Fibroblast of lung (primary cell): Measurements from ENCODE around the gene BCL2. TPM values are rescaled to one million over a fixed set of nuclear protein-coding genes. Genes with fewer than 3 reads are reported as not detected.

Experiments used
- DNase-seq, 2 donors: peaks; one replicate each; pipeline versions ENCODE4 v3.0.0 to v3.0.0-alpha.2; 2010; ENCODE audit warnings: low read depth in 2 of 2
- H2AFZ ChIP-seq: 2 replicates; pipeline ENCODE4 v1.5.1; 2012; ENCODE audit warnings: low read length, control low read depth, inconsistent platforms
- H3K27ac ChIP-seq: 2 replicates; pipeline ENCODE4 v1.5.1; 2011; ENCODE audit warnings: low read length, control low read depth; ENCODE audit not compliant: insufficient read depth
- H3K27me3 ChIP-seq: 2 replicates; pipeline ENCODE4 v1.5.1; 2011; ENCODE audit warnings: mild to moderate bottlenecking, low read length; ENCODE audit not compliant: control insufficient read depth, insufficient read depth
- H3K36me3 ChIP-seq: 2 replicates; pipeline ENCODE4 v1.5.1; 2011; ENCODE audit warnings: low read length; ENCODE audit not compliant: control insufficient read depth, insufficient read depth
- H3K4me1 ChIP-seq: 2 replicates; pipeline ENCODE4 v1.5.1; 2011; ENCODE audit warnings: low read length; ENCODE audit not compliant: control insufficient read depth, insufficient read depth; ENCODE audit errors: extremely low read depth
- H3K4me2 ChIP-seq: 2 replicates; pipeline ENCODE4 v1.5.1; 2011; ENCODE audit warnings: low read length, control low read depth; ENCODE audit not compliant: insufficient read depth; ENCODE audit errors: extremely low read depth
- H3K4me3 ChIP-seq, 4 experiments: fragments of 200-600 bp in 1 of 4; sonication (generic) in 1 of 4; replicated peaks in 1 of 4; 2 replicates each; pipeline ENCODE4 v1.5.1; 2011 to 2016; ENCODE audit warnings: low read length in 4 of 4, low read depth in 3 of 4, mild to moderate bottlenecking in 3 of 4, control low read depth in 2 of 4, inconsistent platforms in 1 of 4, mixed read lengths in 1 of 4; ENCODE audit not compliant: insufficient read depth in 1 of 4; ENCODE audit errors: control extremely low read depth in 1 of 4
- H3K79me2 ChIP-seq: 2 replicates; pipeline ENCODE4 v1.5.1; 2012; ENCODE audit warnings: mild to moderate bottlenecking, low read length, inconsistent platforms; ENCODE audit not compliant: control insufficient read depth, insufficient read depth
- H3K9ac ChIP-seq: 2 replicates; pipeline ENCODE4 v1.5.1; 2011; ENCODE audit warnings: mild to moderate bottlenecking, low read length, control low read depth; ENCODE audit not compliant: insufficient read depth
- H3K9me3 ChIP-seq: 2 replicates; pipeline ENCODE4 v1.5.1; 2012; ENCODE audit warnings: low read depth, low read length; ENCODE audit not compliant: control insufficient read depth, insufficient read depth
- H4K20me1 ChIP-seq: 2 replicates; pipeline ENCODE4 v1.5.1; 2011; ENCODE audit warnings: low read length; ENCODE audit not compliant: control insufficient read depth, insufficient read depth; ENCODE audit errors: extremely low read depth
- EZH2 ChIP-seq: IDR thresholded peaks from 2 replicates; pipeline ENCODE4 v1.5.1; 2012; ENCODE audit warnings: low read length, control low read depth, mild to moderate bottlenecking; ENCODE audit errors: missing control alignments
- polyA plus RNA-seq, 2 donors: library from polyadenylated mRNA; depleted of rRNA in 1 of 2; stranded (reverse) in 1 of 2; unstranded in 1 of 2; fragments of >200 nt; gene quantifications; 2 replicates each; pipeline ENCODE4 v1.2.1, GENCODE V29; 2011 to 2012; ENCODE audit warnings: missing spikeins in 1 of 2
- total RNA-seq: library from RNA; depleted of rRNA; stranded (reverse); fragments of >200 nt; gene quantifications from 2 replicates; pipeline ENCODE4 v1.2.1, GENCODE V29; 2014
- TF ChIP-seq, protein P1 (sequence below), 2 donors: IDR thresholded peaks in 1 of 2; conservative IDR thresholded peaks in 1 of 2; 1 replicate in 1 of 2; 2 replicates in 1 of 2; pipeline ENCODE4 v1.5.1; 2011 to 2012; ENCODE audit warnings: low read length in 2 of 2, control low read depth in 1 of 2, inconsistent platforms in 1 of 2, low read depth in 1 of 2, mild to moderate bottlenecking in 1 of 2

BCL2 gene
- total and polyA plus RNA-seq, 2 donors (not counting 1 experiment from before 2014, with no cell fraction given): 1.5 to 3.6 TPM

DNA sequence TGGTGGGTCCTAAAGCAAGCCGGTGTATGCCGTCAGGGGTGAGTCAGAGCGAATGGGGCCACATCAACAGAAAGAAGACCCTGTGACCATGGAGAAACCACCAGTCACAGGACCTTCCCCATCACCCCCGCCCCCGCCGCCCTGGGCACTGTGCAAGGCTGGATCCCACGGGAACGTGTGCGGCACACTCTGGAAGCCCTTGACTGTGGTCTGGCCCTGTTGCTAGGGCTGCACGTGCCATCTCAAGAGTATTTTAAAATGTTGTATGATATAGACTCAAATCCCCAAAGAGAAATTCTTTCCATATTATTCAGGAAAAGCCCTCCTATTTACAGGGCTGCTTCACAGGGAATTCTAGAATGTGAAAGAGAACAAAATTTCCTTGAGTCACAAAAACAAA is 174.8 kb downstream of the BCL2 start:
- no peaks in the 10 kb centered on the region for H3K9me3 ChIP-seq
- H3K4me3 ChIP-seq: no peak overlapping the region
- H3K4me2 ChIP-seq: no peak overlapping the region
- H3K4me1 ChIP-seq: no peaks in the 10 kb centered on the region
- TF ChIP-seq, protein P1, sequence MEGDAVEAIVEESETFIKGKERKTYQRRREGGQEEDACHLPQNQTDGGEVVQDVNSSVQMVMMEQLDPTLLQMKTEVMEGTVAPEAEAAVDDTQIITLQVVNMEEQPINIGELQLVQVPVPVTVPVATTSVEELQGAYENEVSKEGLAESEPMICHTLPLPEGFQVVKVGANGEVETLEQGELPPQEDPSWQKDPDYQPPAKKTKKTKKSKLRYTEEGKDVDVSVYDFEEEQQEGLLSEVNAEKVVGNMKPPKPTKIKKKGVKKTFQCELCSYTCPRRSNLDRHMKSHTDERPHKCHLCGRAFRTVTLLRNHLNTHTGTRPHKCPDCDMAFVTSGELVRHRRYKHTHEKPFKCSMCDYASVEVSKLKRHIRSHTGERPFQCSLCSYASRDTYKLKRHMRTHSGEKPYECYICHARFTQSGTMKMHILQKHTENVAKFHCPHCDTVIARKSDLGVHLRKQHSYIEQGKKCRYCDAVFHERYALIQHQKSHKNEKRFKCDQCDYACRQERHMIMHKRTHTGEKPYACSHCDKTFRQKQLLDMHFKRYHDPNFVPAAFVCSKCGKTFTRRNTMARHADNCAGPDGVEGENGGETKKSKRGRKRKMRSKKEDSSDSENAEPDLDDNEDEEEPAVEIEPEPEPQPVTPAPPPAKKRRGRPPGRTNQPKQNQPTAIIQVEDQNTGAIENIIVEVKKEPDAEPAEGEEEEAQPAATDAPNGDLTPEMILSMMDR (conservative IDR thresholded peaks at IDR 0.05 in 1 of 2, IDR thresholded peaks at IDR 0.05 in 1 of 2; ENCODE audit: low read depth in 1 of 2, low read length in 2 of 2): no peak
- TF ChIP-seq EZH2: no peak
- H4K20me1 ChIP-seq: no peaks in the 10 kb centered on the region
- H3K79me2 ChIP-seq: no peaks in the 10 kb centered on the region
- DNase-seq: no peak
- no peaks in the 10 kb centered on the region for H3K27me3 ChIP-seq
- H3K27ac ChIP-seq: no peak overlapping the region
- H3K9ac ChIP-seq: no peak overlapping the region
- H3K36me3 ChIP-seq: no peaks in the 10 kb centered on the region
- H2AFZ ChIP-seq: no peak overlapping the region

DNA sequence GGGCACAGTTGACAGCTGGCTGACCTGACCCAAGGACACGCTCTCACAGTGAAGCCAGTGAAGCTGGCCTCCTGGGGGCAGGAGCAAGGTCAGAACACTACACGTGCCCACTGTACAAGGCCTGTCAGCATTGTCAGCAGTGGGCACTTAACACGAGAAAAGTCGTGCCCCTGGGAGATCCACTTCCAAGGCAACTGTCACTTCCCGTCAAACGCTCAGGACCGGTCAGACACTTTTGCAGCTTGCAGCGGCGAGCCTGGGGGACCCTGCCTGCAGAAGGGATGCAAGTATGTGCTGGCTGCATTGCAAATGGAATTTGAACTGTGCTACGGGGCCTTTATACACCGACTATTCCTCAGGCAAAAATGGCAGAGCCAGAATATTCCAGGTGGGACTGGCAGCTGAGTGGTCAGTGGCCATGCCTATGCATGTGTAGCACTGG is 176.2 kb downstream of the BCL2 start:
- TF ChIP-seq, protein P1 (conservative IDR thresholded peaks at IDR 0.05 in 1 of 2, IDR thresholded peaks at IDR 0.05 in 1 of 2; ENCODE audit: low read depth in 1 of 2, low read length in 2 of 2): no peak
- Histone ChIP-seq H3K9ac (no peak overlapping the region), H3K79me2 (no peaks in the 10 kb centered on the region), H4K20me1 (no peaks in the 10 kb centered on the region), H3K9me3 (no peaks in the 10 kb centered on the region), H3K4me3 (no peak overlapping the region), H3K4me2 (no peak overlapping the region), H3K4me1 (no peaks in the 10 kb centered on the region), H3K27me3 (no peaks in the 10 kb centered on the region), H3K36me3 (no peaks in the 10 kb centered on the region), H3K27ac (no peak overlapping the region), H2AFZ (no peak overlapping the region)
- DNase-seq: no peak

DNA sequence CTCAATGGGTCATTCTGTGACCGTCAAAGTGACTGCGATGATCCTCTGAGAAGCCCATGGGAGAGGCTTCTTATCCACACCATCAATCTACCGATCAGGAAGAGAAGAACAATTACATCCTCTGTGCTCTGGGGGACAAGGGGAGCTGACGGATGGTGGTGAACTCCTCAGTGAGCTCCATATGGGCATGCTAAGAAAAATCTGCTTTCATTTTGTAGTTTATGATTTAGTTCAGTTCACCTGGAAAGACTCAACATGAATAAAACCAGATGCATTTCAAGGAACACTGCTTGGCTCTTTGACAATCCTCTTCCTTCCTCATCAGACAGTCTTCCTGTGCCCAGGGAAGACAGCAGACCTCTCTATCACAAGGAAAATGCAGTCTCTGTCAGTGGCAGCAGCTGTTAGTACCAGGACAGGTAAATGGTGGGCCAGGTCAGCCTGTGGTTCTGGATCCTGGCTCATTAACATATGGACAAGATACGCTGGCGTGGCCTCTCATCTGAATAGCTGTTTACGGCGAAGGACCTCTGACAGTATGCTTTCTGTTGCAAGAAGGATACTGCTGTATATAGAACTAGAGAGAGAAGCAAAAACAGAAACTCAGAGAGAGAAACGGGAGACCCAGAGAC is 176.9 kb downstream of the BCL2 start:
- Histone ChIP-seq H3K27ac (no peak overlapping the region), H3K36me3 (no peaks in the 10 kb centered on the region), H3K4me1 (no peaks in the 10 kb centered on the region), H2AFZ (no peak overlapping the region), H3K27me3 (no peaks in the 10 kb centered on the region), H3K4me3 (no peak overlapping the region), H3K79me2 (no peaks in the 10 kb centered on the region), H3K9ac (no peak overlapping the region), H3K4me2 (no peak overlapping the region), H3K9me3 (no peaks in the 10 kb centered on the region), H4K20me1 (no peaks in the 10 kb centered on the region)
- TF ChIP-seq, protein P1 (conservative IDR thresholded peaks at IDR 0.05 in 1 of 2, IDR thresholded peaks at IDR 0.05 in 1 of 2; ENCODE audit: low read depth in 1 of 2, low read length in 2 of 2): no peak
- no peak for TF ChIP-seq EZH2
- DNase-seq: no peak
